ENCODE results near the gene RNF217. TPM values are rescaled to one million over a fixed set of nuclear protein-coding genes. Genes with fewer than 3 reads are reported as not detected.

Gene RNF217
- total and polyA plus RNA-seq, 2 of the 8 experiments (the other 6 are each of a cell fraction or from before 2014, with no cell fraction given) = 2.0 to 8.9 TPM

DNA sequence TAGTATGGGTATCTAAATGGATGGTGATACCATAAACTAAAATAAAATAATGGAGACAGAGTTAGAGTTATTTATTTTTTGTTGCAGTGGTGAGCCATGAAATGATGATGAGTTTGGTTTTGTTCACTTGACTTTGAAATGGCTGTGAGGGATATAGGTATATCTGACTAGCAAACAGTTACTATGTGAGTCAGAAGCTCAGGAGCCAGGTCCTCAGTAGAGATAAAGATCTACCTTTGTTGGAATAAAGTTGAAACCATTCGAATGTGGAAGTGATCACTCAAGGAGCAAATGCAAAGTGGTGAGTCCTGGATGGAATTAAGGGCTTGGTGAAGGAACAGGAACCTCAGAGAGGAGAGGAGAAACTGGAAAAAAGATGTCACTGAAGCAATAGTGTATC is 105.3 kb downstream of the RNF217 start:
- Histone ChIP-seq H3K4me3 (ENCODE audit: extremely low read depth in 1 of 4, insufficient read depth in 2 of 4, low read depth in 3 of 4, low read length in 4 of 4) (no peak overlapping the region), H4K20me1 (replicated peaks in 1 of 2; ENCODE audit: control insufficient read depth in 1 of 2, insufficient read depth in 2 of 2, low read length in 2 of 2) (no peaks in the 10 kb centered on the region), H3K4ac (replicated peaks; ENCODE audit: insufficient read length, low read depth, low read length) (no peak overlapping the region), H4K8ac (ENCODE audit: extremely low read depth, insufficient read depth, low read length) (no peak overlapping the region), H3K27ac (ENCODE audit: low read depth, low read length) (no peak overlapping the region), H3K56ac (replicated peaks; ENCODE audit: insufficient read length, low read depth, low read length) (no peak overlapping the region), H2AK5ac (ENCODE audit: low read depth, low read length) (no peak overlapping the region), H3K23me2 (ENCODE audit: low read depth, low read length) (no peaks in the 10 kb centered on the region), H2BK5ac (ENCODE audit: low read depth, low read length) (no peak overlapping the region), H2AFZ (ENCODE audit: low read length) (no peak overlapping the region), H3K9ac (replicated peaks in 1 of 4; ENCODE audit: extremely low read depth in 1 of 4, low read depth in 3 of 4, low read length in 3 of 4) (no peak overlapping the region), H2BK15ac (ENCODE audit: low read length) (no peak overlapping the region), H2BK12ac (ENCODE audit: low read depth, low read length) (no peak overlapping the region), H3K18ac (ENCODE audit: extremely low read depth, low read length) (no peak overlapping the region), H3K27me3 (replicated peaks in 1 of 4; ENCODE audit: control insufficient read depth in 3 of 4, extremely low read depth in 1 of 4, insufficient read depth in 3 of 4, low read length in 3 of 4) (no peaks in the 10 kb centered on the region), H3K4me2 (ENCODE audit: insufficient read depth in 1 of 2, low read depth in 2 of 2, low read length in 2 of 2) (no peak overlapping the region), H3K23ac (ENCODE audit: insufficient read length) (no peak overlapping the region), H3K79me2 (ENCODE audit: control insufficient read depth in 1 of 2, insufficient read depth in 2 of 2, low read length in 2 of 2) (no peaks in the 10 kb centered on the region), H3K9me3 (ENCODE audit: insufficient read depth in 2 of 2, low read depth in 1 of 2, low read length in 1 of 2) (no peaks in the 10 kb centered on the region), H4K91ac (replicated peaks; ENCODE audit: insufficient read length, low read length) (no peak overlapping the region), H2BK20ac (ENCODE audit: low read length) (no peak overlapping the region), H3K79me1 (ENCODE audit: low read depth, low read length) (no peaks in the 10 kb centered on the region), H4K5ac (ENCODE audit: insufficient read length, low read depth, low read length) (no peak overlapping the region), H3K4me1 (replicated peaks in 1 of 4; ENCODE audit: control insufficient read depth in 3 of 4, insufficient read depth in 4 of 4, low read length in 3 of 4) (no peaks in the 10 kb centered on the region), H3K14ac (ENCODE audit: insufficient read length) (no peak overlapping the region), H2BK120ac (replicated peaks; ENCODE audit: low read depth, low read length) (no peak overlapping the region), H3K36me3 (ENCODE audit: control insufficient read depth in 2 of 4, insufficient read depth in 4 of 4, low read length in 3 of 4) (no peaks in the 10 kb centered on the region)
- ChIA-PET CTCF (ENCODE audit: partially characterized antibody) (interaction anchor here (0.8 to 1.5 kb wide), 5 partner anchors 13 to 46 kb away, joined by 3 to 6 read pairs (median 4); no protein-coding TSS in a partner anchor), POLR2A (ENCODE audit: partially characterized antibody) (interaction anchor here (1.6 kb wide), 1 partner anchor 9 kb away, joined by 3 read pairs; no protein-coding TSS in a partner anchor)
- TF ChIP-seq TEAD4 (IDR thresholded peaks at IDR 0.05; ENCODE audit: low read depth, low read length) = no peak
- no peak for DNase-seq (ENCODE audit: low read depth in 1 of 2, low spot score in 2 of 2)
- FAIRE-seq = no peak
- WGBS, 2 experiments (ENCODE audit: extremely low coverage in 1 of 2, insufficient coverage in 1 of 2, insufficient read length in 1 of 2, insufficient replicate concordance in 2 of 2, low coverage in 1 of 2, low lambda C conversion rate in 2 of 2, missing lambda C conversion rate in 1 of 2) = 96% methylated on average over 1 of the region's 1 CpG; no CpG with 5 or more reads in 1 of the 2 experiments

Measured in H1 (cell line).